ENCODE measurements around the gene IGFBPL1.

- TF ChIP-seq CTCF (IDR thresholded peaks at IDR 0.05 in 8 of 11, conservative IDR thresholded peaks at IDR 0.05 in 3 of 11) (no peak), POLR2A (IDR thresholded peaks at IDR 0.05) (no peak)
Measured at GRCh38 chr9:38442473-38443096, 18.3 kb upstream of the IGFBPL1 start.

Data from spleen (tissue), 7 donors.